Measurements from ENCODE around the gene ZBTB46.

GRCh38 chr20:63840405-63840828 lies 9.4 kb upstream of the ZBTB46 start:
- TF ChIP-seq POLR2A (IDR thresholded peaks at IDR 0.05): no peak
- no peak for TF ChIP-seq POLR2AphosphoS5 (IDR thresholded peaks at IDR 0.05)
- TF ChIP-seq CTCF (IDR thresholded peaks at IDR 0.05): no peak
